NK-92 (cell line): ENCODE data around the gene SSX5.
"Not testable (repeated sequence)": the region's sequence is repeated elsewhere in the genome, so short reads cannot be mapped to it uniquely, and the experiment has no call there.

Experiments used
- DNase-seq: peaks from one replicate; lab custom pipeline; 2025; ENCODE audit not compliant: unreplicated experiment; lab: John Stamatoyannopoulos, UW

SSX5 gene, protein sequence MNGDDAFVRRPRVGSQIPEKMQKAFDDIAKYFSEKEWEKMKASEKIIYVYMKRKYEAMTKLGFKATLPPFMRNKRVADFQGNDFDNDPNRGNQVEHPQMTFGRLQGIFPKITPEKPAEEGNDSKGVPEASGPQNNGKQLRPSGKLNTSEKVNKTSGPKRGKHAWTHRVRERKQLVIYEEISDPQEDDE

DNA sequence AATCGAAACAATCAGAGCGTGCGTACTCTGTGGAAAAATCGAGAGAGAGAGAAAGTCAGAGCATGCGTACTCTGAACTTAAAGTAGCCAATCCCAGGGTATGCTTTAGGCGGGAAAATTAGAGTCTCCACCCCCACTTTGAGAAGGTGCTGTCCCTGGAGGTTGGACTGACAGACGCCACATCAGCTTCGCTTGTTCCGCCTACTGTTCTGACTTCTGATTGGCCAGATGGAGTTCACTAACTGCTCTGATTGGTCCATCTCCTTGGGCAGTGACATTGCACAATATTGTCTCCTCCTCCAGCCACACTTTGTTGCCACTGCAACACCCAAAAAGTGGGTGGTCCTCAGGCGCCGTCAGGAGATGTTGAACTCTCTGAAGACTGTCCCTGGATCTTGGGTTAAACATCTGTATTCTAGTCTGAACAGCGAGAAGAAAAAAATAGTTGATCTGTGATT, at the start of gene SSX5:
Gene SSX5, minus strand, starts transcription at position 51 of the 457 bp plus-strand sequence. CDS start 1,437 bp downstream, outside the sequence.
- DNase-seq, result no peak

DNA sequence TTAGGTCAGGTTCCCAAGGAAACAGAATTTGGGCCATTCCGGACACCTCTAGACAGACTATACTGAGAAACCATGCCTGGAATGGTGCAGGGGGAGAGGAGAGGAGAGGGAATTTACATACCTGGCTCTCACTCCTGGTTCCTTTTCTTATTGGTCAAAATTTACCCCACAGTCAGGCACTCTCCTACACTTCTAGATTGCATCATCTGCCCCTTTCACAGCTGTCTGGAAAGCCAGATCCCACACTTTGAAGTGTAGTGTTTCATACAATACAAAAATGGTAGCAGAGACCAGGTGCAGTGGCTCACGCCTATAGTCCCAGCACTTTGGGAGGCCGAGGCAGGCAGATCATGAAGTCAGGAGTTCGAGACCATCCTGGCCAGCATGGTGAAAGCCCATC, 27.6 kb upstream of the SSX5 start:
- DNase-seq, result not testable (repeated sequence)

DNA sequence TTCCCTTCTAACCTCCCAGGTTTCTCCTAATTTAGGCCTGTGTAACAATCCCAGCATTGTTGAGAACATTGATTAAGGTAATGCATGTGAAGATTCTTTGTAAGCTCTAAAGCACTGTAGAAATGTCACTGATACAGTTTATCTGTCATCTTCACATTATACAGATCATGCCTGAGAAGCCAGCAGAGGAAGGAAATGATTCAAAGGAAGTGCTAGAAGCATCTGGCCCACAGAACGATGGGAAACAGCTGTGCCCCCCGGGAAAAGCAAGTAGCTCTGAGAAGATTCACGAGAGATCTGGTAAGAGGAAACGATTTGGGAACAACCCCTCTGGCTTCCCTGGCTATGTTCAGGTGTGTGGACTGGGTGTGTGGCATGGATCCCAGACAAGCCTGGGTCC, 17.7 kb upstream of the SSX5 start:
- DNase-seq, result not testable (repeated sequence)

DNA sequence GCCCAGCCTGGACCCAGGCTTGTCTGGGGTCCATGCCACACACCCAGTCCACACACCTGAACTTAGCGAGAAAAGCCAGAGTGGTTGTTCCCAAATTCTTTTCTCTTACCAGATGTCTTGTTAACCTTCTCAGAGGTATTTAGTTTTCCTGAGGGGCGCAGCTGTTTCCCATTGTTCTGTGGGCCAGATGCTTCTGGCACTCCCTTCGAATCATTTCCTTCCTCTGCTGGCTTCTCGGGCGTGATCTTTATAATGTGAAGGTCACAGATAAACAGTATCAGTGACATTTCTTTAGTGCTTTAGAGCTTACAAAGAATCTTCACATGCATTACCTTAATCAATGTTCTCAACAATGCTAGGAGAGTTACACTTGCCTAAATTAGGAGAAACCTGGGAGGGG, 6.6 kb downstream of the SSX5 start:
- not testable (repeated sequence) for DNase-seq

- not testable (repeated sequence) for DNase-seq
Measured at GRCh38 chrX:48181882-48182281, 14.7 kb downstream of the SSX5 start.

- no peak for DNase-seq
Measured at GRCh38 chrX:48180811-48181210, 15.8 kb downstream of the SSX5 start.

- no peak for DNase-seq
Measured at GRCh38 chrX:48179691-48180090, 16.9 kb downstream of the SSX5 start.

DNA sequence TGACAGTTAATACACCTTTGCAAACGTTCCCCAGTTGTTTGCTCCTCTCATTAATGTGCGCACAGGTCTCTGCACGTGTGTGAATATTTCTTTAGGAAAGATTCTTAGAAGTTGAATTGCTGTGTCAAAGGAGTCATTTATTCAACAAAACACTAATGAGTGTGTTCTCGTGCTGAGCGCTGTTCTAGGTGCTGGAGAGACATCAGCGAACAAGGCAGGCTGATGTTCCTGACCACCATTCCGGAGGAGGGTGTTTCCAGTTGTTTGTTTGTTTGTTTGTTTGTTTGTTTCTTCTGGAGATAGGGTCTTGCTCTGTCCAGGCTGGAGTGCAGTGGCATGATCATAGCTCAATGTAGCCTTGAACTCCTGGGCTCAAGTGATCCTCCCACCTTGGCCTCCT, 30.3 kb downstream of the SSX5 start:
- not testable (repeated sequence) for DNase-seq

GRCh38 chrX:48165241-48165640, 31.4 kb downstream of the SSX5 start:
- DNase-seq, result no peak

DNA sequence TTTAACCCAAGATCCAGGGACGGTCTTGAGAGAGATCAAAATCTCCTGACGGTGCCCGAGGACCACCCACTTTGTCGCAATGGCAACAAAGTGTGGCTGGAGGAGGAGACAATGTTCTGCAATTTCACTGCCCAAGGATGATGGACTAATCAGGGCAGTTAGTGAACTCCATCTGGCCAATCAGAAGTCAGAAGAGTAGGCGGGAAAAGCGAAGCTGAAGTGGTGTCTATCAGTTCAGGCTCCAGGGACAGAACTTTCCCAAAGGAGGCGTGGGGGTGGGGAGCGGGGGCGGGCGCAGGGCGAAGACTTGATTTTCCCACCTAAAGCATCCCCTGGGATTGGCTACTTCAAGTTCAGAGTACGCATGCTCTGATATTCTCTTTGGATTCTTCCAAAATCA, 40.6 kb downstream of the SSX5 start:
- no peak for DNase-seq

DNA sequence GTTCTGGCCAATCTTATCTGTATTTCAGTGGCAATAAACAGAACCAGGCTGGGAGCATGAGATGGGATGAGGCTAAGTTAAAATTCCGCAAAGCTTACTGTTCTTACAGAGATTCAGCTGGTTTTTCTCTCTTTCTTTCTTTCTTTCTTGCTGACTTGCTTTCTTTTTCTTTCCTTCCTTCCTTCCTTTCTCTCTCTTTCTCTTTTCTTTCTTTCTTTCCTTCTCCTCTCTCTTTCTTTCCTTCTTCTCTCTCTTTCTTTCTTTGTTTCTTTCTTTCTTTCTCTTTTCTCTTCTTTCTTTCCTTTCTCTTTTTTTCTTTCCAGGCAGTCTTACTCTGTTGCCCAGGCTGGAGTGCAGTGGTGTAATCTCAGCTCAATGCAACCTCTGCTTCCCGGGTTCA, 41.8 kb downstream of the SSX5 start:
- no peak for DNase-seq

DNA sequence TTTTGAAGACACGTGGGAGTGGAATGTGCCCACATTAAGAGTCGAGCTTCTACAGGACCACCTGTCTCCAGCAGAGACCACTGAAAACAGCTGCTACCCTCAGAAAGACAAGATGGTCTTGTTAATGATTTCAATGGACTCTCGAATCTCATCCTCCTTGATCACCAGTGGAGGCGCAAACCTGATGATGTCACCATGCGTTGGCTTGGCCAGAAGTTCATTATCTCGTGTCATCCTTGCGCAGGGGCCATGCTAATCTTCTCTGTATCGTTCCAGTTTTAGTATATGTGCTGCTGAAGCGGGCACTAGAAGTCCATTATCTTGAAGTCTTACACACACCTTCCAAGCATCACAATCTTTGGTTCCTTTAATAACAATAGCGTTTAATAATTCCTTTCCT, 42.8 kb downstream of the SSX5 start:
- DNase-seq, result no peak

DNA sequence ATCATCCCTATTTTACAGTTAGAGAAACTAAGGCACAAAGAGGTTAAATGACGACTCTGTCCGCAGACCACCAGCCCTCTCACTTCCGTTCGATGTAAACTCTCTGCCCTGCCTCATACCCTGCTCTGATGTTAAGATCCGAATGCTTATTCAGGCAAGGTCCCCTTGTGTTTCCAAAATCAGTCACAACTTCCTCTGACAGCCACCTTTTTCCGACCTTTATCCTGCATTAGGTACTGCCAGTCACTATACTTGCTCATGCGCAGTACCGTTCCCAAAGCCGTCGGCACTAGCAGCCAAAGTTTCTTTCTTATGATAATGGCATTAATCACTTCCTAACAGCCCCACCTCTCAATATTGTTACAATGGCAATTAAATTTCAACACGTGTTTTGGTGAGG, 53.9 kb downstream of the SSX5 start:
- DNase-seq, result not testable (repeated sequence)

- not testable (repeated sequence) for DNase-seq
Measured at GRCh38 chrX:48141810-48142508, 54.6 kb downstream of the SSX5 start.

- DNase-seq, result not testable (repeated sequence)
Measured at GRCh38 chrX:48139076-48139475, 57.5 kb downstream of the SSX5 start.
